Bronchial epithelial cell (primary cell): Measurements from ENCODE around the gene ZNF234. TPM values are rescaled to one million over a fixed set of nuclear protein-coding genes. Genes with fewer than 3 reads are reported as not detected.
"Not testable (repeated sequence)": the region's sequence is repeated elsewhere in the genome, so short reads cannot be mapped to it uniquely, and the experiment has no call there.

Source experiments
- DNase-seq: peaks from one replicate; pipeline ENCODE4 v3.0.0-alpha.2; 2010; ENCODE audit warnings: low read depth
- FAIRE-seq: peaks from 2 replicates; lab custom pipeline; 2011; peaks lifted over from hg19 to GRCh38; lab: Jason Lieb, UNC
- H3K27me3 ChIP-seq: 2 replicates; pipeline ENCODE4 v1.5.1; 2011; ENCODE audit warnings: low read length; ENCODE audit not compliant: control insufficient read depth, insufficient read depth
- H3K36me3 ChIP-seq: 2 replicates; pipeline ENCODE4 v1.5.1; 2011; ENCODE audit warnings: low read length; ENCODE audit not compliant: control insufficient read depth, insufficient read depth
- H3K4me3 ChIP-seq: 2 replicates; pipeline ENCODE4 v1.5.1; 2011; ENCODE audit warnings: mild to moderate bottlenecking, low read depth, low read length, control low read depth
- CTCF ChIP-seq: IDR thresholded peaks from 2 replicates; pipeline ENCODE4 v1.5.1; 2011; ENCODE audit warnings: mild to moderate bottlenecking, moderate library complexity, low read length, control low read depth, inconsistent platforms; ENCODE audit not compliant: insufficient read depth, severe bottlenecking
- total RNA-seq: library from RNA; depleted of rRNA; stranded (reverse); fragments of >200 nt; gene quantifications from 2 replicates; pipeline ENCODE4 v1.2.1, GENCODE V29; 2014

The ZNF234 gene
- total RNA-seq, 1 donor from 2014 or later = 9.0 TPM

GRCh38 chr19:44111910-44112463, 29.4 kb upstream of the ZNF234 start:
- DNase-seq (peak; percentile 71), FAIRE-seq (no peak)
- TF ChIP-seq CTCF = no peak

GRCh38 chr19:44112802-44113137, 28.6 kb upstream of the ZNF234 start:
- Histone ChIP-seq H3K27me3 (no peaks in the 10 kb centered on the region), H3K36me3 (peaks cover 6% of the 10 kb centered on the region), H3K4me3 (peak overlapping the region; percentile 56)
- FAIRE-seq = no peak
- DNase-seq = no peak
- no peak for TF ChIP-seq CTCF

More at GRCh38 chr19:44111910-44112463, 29.4 kb upstream of the ZNF234 start:
- Histone ChIP-seq H3K27me3 (no peaks in the 10 kb centered on the region), H3K4me3 (peak overlapping the region; percentile 56), H3K36me3 (peaks cover 6% of the 10 kb centered on the region)

- TF ChIP-seq CTCF = no peak
- no peaks in the 10 kb centered on the region for H3K27me3 ChIP-seq
- DNase-seq (peak; percentile 97), FAIRE-seq (no peak)
- peak within 1 kb of the TSS; percentile 56 for H3K4me3 ChIP-seq
- peaks cover 6% of the 10 kb centered on the region for H3K36me3 ChIP-seq
Measured at GRCh38 chr19:44113138-44113783, 28.1 kb upstream of the ZNF234 start, which contains the start of gene ZNF225. ZNF225 (plus strand) TSS chr19:44113399; CDS start chr19:44115828, 2,429 bp downstream.

- DNase-seq = peak; percentile 1
- TF ChIP-seq CTCF = no peak
- peak overlapping the region; percentile 56 for H3K4me3 ChIP-seq
- H3K27me3 ChIP-seq = no peaks in the 10 kb centered on the region
- no peak for FAIRE-seq
- H3K36me3 ChIP-seq = peaks cover 8% of the 10 kb centered on the region
Measured at GRCh38 chr19:44113784-44114390, 27.5 kb upstream of the ZNF234 start.

GRCh38 chr19:44121162-44121561, 20.2 kb upstream of the ZNF234 start:
- not testable (repeated sequence) for H3K27me3 ChIP-seq, FAIRE-seq, DNase-seq, H3K36me3 ChIP-seq, H3K4me3 ChIP-seq

GRCh38 chr19:44131955-44132354, 9.4 kb upstream of the ZNF234 start:
- Histone ChIP-seq H3K4me3 (no peak overlapping the region), H3K36me3 (peaks cover 5% of the 10 kb centered on the region), H3K27me3 (no peaks in the 10 kb centered on the region)
- TF ChIP-seq CTCF = no peak
- DNase-seq = no peak
- FAIRE-seq = no peak
